ENCODE measurements around the gene FYN.

FYN gene

GRCh38 chr6:111720931-111721496 lies 152.2 kb downstream of the FYN start:
- no peak for DNase-seq

GRCh38 chr6:111718990-111719389 lies 154.3 kb downstream of the FYN start:
- DNase-seq, result no peak

DNA sequence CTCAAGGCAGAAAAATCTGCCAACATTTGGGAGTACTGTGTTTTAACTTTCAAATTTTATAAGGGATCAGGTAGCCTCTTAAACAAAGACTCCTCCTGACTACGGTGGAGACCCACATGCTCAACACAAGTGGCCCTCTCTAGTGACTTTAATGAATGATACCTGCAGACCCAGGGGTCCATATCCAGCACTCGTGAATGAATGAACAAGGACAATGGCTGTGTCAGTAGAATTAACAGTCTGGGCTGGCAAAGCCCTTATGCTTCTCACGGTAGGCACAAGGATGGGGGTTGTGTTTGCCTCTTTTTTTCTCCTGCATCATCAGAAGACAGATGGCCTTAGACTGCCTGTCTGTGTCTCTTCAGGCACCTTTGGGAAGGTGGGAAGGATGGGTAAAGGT lies 154.9 kb downstream of the FYN start:
- DNase-seq, result no peak

GRCh38 chr6:111717621-111718020 lies 155.6 kb downstream of the FYN start:
- DNase-seq, result no peak

DNA sequence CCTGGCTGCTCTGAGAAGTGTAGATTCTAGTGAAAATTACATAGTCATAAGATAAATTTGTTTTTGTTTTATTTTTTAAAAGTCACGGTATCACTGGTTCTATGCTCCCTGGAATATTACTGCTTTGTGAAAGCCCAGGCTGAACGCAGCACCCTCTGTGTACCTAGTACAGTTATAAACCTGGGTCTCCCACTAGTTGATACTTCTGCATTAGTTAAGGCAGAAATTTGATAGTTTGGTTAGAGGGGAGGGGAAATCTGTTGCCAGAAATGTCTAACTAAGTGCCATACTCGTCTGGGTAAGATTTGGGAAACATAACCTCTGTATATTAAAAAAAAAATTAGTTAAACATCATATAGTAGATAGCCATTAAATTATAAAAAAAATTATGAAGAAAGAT lies 156.9 kb downstream of the FYN start:
- DNase-seq, result no peak

- no peak for DNase-seq
Measured at GRCh38 chr6:111715321-111715720, 157.9 kb downstream of the FYN start.

DNA sequence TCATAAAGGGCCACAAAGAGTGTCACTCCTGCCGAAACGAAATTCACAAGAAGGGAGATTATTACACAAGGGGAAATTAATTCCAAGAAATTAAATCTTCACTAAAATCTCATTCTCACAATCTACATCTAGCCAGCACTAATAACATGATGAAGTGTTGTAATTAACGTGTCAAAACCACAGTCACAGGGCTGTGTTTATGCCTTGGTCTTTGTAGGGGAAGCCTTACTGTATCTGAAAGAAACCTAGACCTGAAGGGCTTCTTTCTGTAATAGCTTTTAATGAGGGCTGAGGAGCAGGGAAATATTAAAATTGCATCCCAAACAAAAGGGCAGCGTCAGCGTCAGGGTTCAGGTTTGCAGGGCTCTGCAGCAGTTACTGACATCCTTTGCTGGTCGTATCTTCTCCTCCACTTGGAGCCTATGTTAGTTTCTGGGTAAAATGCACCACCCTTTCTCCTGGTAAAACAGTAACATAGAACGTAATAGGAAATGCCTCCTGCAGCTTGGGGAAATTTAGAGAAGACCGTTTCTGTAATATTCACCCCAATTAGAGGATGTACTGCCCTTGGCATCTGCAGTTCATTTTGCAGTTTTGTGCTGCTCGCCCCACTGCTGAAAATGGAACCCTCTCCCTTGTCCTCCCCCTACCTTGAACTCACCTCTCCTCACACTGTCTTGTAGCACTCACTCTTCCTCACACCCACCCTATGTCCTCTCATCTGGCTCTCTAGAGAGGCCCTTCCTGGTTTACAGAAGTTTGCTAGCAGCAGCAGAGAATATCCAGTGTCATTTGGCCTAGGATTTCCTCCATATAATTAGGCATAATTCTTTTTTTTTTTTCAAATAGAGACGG lies 158.6 kb downstream of the FYN start:
- no peak for DNase-seq

- DNase-seq, result no peak
Measured at GRCh38 chr6:111713811-111714210, 159.4 kb downstream of the FYN start.

GRCh38 chr6:111713236-111713635 lies 160.0 kb downstream of the FYN start:
- DNase-seq, result no peak

GRCh38 chr6:111711984-111712752 lies 161.1 kb downstream of the FYN start:
- DNase-seq, result no peak

DNA sequence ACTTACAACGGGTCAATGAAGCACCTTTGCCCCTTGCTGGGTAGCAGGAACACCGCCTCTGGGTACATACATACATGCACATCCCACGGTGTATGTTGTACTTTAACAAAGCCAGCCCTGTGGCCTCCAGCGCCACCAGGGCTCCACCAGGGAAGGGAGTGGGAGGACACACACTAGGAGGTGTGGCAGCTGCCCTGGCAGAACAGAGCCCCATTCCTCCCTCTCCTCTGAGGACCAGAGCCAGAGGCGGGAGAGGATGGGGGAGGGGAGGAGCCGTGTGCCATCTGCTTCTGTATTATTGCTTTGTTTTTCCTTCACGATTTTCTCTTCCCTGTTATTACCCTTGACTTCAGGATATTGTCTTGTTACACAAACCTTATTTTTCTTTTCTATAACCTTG lies 161.8 kb downstream of the FYN start:
- DNase-seq, result no peak

DNA sequence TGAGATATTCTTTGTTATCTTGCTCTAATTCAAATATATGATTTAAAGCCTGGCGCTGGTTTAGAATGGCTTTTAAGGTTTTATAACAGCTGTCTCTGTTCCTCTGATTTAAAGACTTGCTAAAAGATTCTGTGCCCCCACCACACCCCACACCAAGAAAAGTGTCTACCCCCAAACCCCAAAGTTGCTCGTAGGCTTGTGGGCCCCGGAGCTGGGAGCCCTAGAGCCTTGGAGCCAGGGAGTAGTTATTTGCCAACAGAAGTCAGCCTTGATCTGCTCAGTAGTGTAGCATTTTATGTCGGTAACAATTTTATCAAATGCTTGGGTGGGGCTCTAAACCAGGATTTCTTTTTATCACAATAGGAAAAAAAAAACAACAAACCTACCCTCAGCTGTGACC lies 162.3 kb downstream of the FYN start:
- DNase-seq, result no peak

DNA sequence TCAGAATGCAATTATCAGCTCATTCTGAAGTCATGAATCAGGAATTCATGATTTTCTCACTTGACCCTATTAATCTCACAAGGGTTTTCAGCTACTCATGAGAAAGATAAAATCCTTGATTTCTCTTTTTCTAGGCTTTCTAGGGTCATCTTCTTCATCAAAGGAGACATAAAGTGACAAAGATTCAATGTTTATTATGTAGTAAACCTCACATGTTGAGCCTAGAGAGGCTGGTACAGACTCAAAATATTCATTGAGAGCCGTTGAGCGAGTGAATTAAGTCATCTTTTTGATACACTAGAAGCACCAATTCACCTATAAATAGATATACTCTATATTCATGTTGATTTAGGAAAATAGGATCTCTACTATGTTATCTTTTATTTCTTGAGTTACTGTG lies 162.8 kb downstream of the FYN start:
- no peak for DNase-seq

- no peak for DNase-seq
Measured at GRCh38 chr6:111709615-111710398, 163.4 kb downstream of the FYN start.

GRCh38 chr6:111709201-111709600 lies 164.1 kb downstream of the FYN start:
- no peak for DNase-seq

- DNase-seq, result no peak
Measured at GRCh38 chr6:111707773-111708172, 165.5 kb downstream of the FYN start.

DNA sequence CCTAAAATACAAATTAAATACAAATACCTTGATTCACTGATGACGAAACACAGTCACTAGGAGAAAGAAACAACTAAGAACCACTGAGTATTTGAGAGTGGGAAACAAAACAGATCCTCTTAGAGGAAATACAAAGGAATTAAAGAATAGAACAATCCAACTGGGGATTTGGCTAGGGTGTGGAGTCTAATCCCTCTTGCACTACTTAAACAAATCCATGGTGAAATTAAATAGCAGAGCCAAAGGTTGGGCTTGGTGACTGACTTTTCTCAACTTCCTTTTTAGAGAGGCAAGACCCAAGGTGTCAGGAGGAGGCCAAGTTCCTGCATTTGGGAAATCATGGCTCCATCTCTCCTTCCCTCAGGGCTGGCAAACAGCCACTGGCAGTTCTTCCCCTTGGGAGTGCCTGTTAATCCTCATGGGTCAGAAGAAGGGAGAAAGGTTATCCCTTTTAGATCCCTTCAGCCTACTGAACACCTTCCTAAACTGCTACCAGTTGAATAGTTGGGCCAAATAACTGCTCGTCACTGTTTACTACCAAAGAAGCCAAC lies 166.3 kb downstream of the FYN start:
- DNase-seq, result no peak

DNA sequence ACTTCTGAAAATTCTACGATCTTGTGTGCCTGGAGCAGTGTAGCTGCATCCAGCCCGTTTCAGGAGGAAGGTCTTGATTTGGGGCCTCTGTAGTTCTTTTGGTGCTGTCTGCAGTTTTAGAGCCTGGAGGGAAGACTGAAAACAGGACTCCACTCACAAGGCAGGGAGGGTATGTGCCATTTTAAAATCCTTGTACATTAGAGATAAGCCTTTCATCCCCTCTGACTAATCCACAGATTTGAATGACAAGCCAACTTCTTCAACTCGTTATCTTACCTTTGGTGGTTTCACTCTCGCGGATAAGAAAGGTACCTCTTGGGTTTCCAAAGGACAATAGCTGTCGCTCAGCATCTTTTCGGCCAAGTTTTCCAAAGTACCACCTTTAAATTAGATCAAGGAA lies 169.5 kb downstream of the FYN start:
- DNase-seq, result no peak

- no peak for DNase-seq
Measured at GRCh38 chr6:111702268-111702667, 171.0 kb downstream of the FYN start.

GRCh38 chr6:111701146-111701545 lies 172.1 kb downstream of the FYN start:
- DNase-seq, result no peak

- no peak for DNase-seq
Measured at GRCh38 chr6:111700135-111700690, 173.0 kb downstream of the FYN start.

DNA sequence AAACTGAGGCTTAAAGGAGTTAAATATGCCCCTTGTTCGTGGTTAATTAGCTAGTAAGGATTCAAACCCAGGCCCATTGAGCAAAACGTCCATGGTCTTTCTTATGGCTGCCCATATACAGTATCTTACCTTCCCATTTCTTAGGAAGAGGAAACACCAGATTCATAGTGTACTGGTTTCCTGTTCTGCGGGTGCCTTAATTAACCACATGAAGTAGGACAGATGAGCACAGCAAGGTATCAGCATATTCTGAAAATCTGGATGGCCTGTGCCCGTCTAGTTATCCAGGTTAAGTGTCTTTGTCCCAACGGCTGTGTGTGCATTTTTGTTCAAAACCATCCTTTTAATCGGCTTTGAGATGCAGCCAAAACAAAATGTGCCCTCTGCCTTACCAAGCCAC lies 174.1 kb downstream of the FYN start:
- DNase-seq, result no peak

- DNase-seq, result no peak
Measured at GRCh38 chr6:111696814-111697213, 176.4 kb downstream of the FYN start.

Measured in cortex of kidney (tissue), 1 donor.